Measurements from ENCODE around the gene GCSAM.

The GCSAM gene

GRCh38 chr3:112127522-112128494 lies 5.2 kb downstream of the GCSAM start:
- Histone ChIP-seq H3K27me3 (ENCODE audit: control insufficient read depth in 3 of 3, insufficient read depth in 3 of 3, low read depth in 1 of 3, low read length in 3 of 3) (no peaks in the 10 kb centered on the region), H2BK120ac (ENCODE audit: low read depth, low read length) (no peak overlapping the region), H3K4me2 (ENCODE audit: insufficient read depth, low read length, poor library complexity, severe bottlenecking) (no peak overlapping the region), H3K36me3 (replicated peaks in 1 of 2; ENCODE audit: control insufficient read depth in 2 of 2, insufficient read depth in 2 of 2, low read length in 2 of 2) (no peaks in the 10 kb centered on the region), H3K79me1 (ENCODE audit: low read depth, low read length) (no peaks in the 10 kb centered on the region), H3K18ac (ENCODE audit: low read length) (no peak overlapping the region), H3K9ac (ENCODE audit: low read depth, low read length, poor library complexity) (no peak overlapping the region), H3K27ac (replicated peaks; ENCODE audit: low read length) (no peak overlapping the region), H2BK5ac (ENCODE audit: low read length) (no peak overlapping the region), H3K9me3 (replicated peaks in 1 of 2; ENCODE audit: control insufficient read depth in 2 of 2, insufficient read depth in 1 of 2, low read depth in 1 of 2, low read length in 2 of 2) (no peaks in the 10 kb centered on the region), H2BK12ac (ENCODE audit: low read length) (no peak overlapping the region), H2AK5ac (ENCODE audit: low read depth, low read length) (no peak overlapping the region), H3K4me1 (ENCODE audit: control insufficient read depth in 2 of 2, insufficient read depth in 1 of 2, low read depth in 1 of 2, low read length in 2 of 2) (peaks cover 18 to 19% of the 10 kb centered on the region in 2 donors), H4K91ac (ENCODE audit: low read depth, low read length, poor library complexity) (no peak overlapping the region), H4K8ac (ENCODE audit: low read depth, low read length) (no peak overlapping the region), H3K14ac (ENCODE audit: low read length) (no peak overlapping the region), H2BK15ac (ENCODE audit: low read length) (no peak overlapping the region), H3K4me3 (ENCODE audit: low read length in 2 of 2) (no peak overlapping the region), H3K23ac (ENCODE audit: low read depth, low read length, poor library complexity) (no peak overlapping the region), H3K4ac (ENCODE audit: low read length) (no peak overlapping the region), H2AFZ (ENCODE audit: low read length) (no peak overlapping the region)
- DNase-seq (ENCODE audit: low spot score) = no peak
- no CpG with 5 or more reads among the region's 10 CpGs for WGBS, 2 donors (ENCODE audit: extremely low coverage in 2 of 2, insufficient read length in 2 of 2, insufficient replicate concordance in 1 of 2)

GRCh38 chr3:112126511-112126911 lies 6.5 kb downstream of the GCSAM start:
- Histone ChIP-seq H3K27me3 (ENCODE audit: control insufficient read depth in 3 of 3, insufficient read depth in 3 of 3, low read depth in 1 of 3, low read length in 3 of 3) (no peaks in the 10 kb centered on the region), H2BK5ac (ENCODE audit: low read length) (no peak overlapping the region), H3K14ac (ENCODE audit: low read length) (no peak overlapping the region), H2AK5ac (ENCODE audit: low read depth, low read length) (no peak overlapping the region), H2BK120ac (ENCODE audit: low read depth, low read length) (no peak overlapping the region), H2BK15ac (ENCODE audit: low read length) (no peak overlapping the region), H3K79me1 (ENCODE audit: low read depth, low read length) (no peaks in the 10 kb centered on the region), H3K4me1 (ENCODE audit: control insufficient read depth in 2 of 2, insufficient read depth in 1 of 2, low read depth in 1 of 2, low read length in 2 of 2) (peaks cover 18 to 19% of the 10 kb centered on the region in 2 donors), H4K91ac (ENCODE audit: low read depth, low read length, poor library complexity) (no peak overlapping the region), H3K4ac (ENCODE audit: low read length) (no peak overlapping the region), H3K23ac (ENCODE audit: low read depth, low read length, poor library complexity) (no peak overlapping the region), H3K4me3 (ENCODE audit: low read length in 2 of 2) (no peak overlapping the region), H4K8ac (ENCODE audit: low read depth, low read length) (no peak overlapping the region), H3K27ac (replicated peaks; ENCODE audit: low read length) (peak overlapping the region; percentile 38), H3K4me2 (ENCODE audit: insufficient read depth, low read length, poor library complexity, severe bottlenecking) (no peak overlapping the region), H3K36me3 (replicated peaks in 1 of 2; ENCODE audit: control insufficient read depth in 2 of 2, insufficient read depth in 2 of 2, low read length in 2 of 2) (no peaks in the 10 kb centered on the region), H2BK12ac (ENCODE audit: low read length) (no peak overlapping the region), H2AFZ (ENCODE audit: low read length) (peak overlapping the region; percentile 33), H3K9me3 (replicated peaks in 1 of 2; ENCODE audit: control insufficient read depth in 2 of 2, insufficient read depth in 1 of 2, low read depth in 1 of 2, low read length in 2 of 2) (no peaks in the 10 kb centered on the region), H3K9ac (ENCODE audit: low read depth, low read length, poor library complexity) (no peak overlapping the region), H3K18ac (ENCODE audit: low read length) (no peak overlapping the region)
- peak; percentile 20 for DNase-seq (ENCODE audit: low spot score)
- WGBS, 2 donors (ENCODE audit: extremely low coverage in 2 of 2, insufficient read length in 2 of 2, insufficient replicate concordance in 1 of 2) = no CpG with 5 or more reads among the region's 1 CpG

DNA sequence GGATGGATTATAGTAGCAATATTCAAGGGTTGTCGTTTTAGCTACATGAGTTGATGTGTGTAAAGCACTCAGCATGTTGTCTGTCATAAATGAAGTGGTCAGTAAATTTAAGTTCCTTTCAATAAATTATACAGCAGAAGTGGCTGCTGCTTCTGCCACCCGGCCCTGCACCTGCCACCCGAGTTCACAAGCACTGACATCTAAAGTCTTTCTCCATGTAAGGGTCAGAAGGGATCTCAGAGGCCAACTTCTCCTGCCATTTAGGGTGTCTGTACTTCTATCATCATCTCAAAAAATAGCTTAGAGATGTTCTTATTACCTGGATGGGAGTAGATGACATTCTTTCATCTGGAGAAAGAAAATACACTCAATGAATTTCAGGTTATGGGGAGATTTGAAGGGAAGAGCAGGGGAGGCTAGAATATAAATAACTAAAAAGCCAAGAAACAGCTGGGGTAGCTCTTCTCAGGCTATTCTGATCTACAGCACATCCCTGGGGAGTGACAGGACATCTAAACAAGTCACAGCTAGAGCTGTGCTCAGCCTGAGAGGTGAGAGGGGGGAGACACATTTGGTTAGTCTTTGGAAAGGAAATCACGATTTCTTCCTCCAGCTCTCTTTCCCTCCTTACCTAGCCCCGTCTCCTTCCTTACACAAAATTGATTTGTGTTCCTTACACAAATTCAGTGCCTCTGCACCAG lies 8.0 kb downstream of the GCSAM start:
- Histone ChIP-seq H3K9me3 (replicated peaks in 1 of 2; ENCODE audit: control insufficient read depth in 2 of 2, insufficient read depth in 1 of 2, low read depth in 1 of 2, low read length in 2 of 2) (no peaks in the 10 kb centered on the region), H3K14ac (ENCODE audit: low read length) (no peak overlapping the region), H3K9ac (ENCODE audit: low read depth, low read length, poor library complexity) (no peak overlapping the region), H3K4me3 (ENCODE audit: low read length in 2 of 2) (no peak overlapping the region), H2BK120ac (ENCODE audit: low read depth, low read length) (no peak overlapping the region), H2AK5ac (ENCODE audit: low read depth, low read length) (no peak overlapping the region), H4K8ac (ENCODE audit: low read depth, low read length) (no peak overlapping the region), H4K91ac (ENCODE audit: low read depth, low read length, poor library complexity) (no peak overlapping the region), H3K4ac (ENCODE audit: low read length) (no peak overlapping the region), H3K79me1 (ENCODE audit: low read depth, low read length) (no peaks in the 10 kb centered on the region), H3K4me1 (ENCODE audit: control insufficient read depth in 2 of 2, insufficient read depth in 1 of 2, low read depth in 1 of 2, low read length in 2 of 2) (peaks cover 18 to 19% of the 10 kb centered on the region in 2 donors), H3K4me2 (ENCODE audit: insufficient read depth, low read length, poor library complexity, severe bottlenecking) (no peak overlapping the region), H2AFZ (ENCODE audit: low read length) (peak overlapping the region; percentile 9), H3K36me3 (replicated peaks in 1 of 2; ENCODE audit: control insufficient read depth in 2 of 2, insufficient read depth in 2 of 2, low read length in 2 of 2) (no peaks in the 10 kb centered on the region), H3K18ac (ENCODE audit: low read length) (no peak overlapping the region), H2BK12ac (ENCODE audit: low read length) (peak overlapping the region; percentile 19), H3K27ac (replicated peaks; ENCODE audit: low read length) (no peak overlapping the region), H2BK5ac (ENCODE audit: low read length) (no peak overlapping the region), H2BK15ac (ENCODE audit: low read length) (no peak overlapping the region), H3K23ac (ENCODE audit: low read depth, low read length, poor library complexity) (no peak overlapping the region), H3K27me3 (ENCODE audit: control insufficient read depth in 3 of 3, insufficient read depth in 3 of 3, low read depth in 1 of 3, low read length in 3 of 3) (no peaks in the 10 kb centered on the region)
- DNase-seq (ENCODE audit: low spot score) = no peak
- WGBS, 2 donors (ENCODE audit: extremely low coverage in 2 of 2, insufficient read length in 2 of 2, insufficient replicate concordance in 1 of 2) = no CpG with 5 or more reads among the region's 5 CpGs

- H2AFZ ChIP-seq (ENCODE audit: low read length) = no peak overlapping the region
- H3K18ac ChIP-seq (ENCODE audit: low read length) = no peak overlapping the region
- H3K36me3 ChIP-seq (replicated peaks in 1 of 2; ENCODE audit: control insufficient read depth in 2 of 2, insufficient read depth in 2 of 2, low read length in 2 of 2) = no peaks in the 10 kb centered on the region
- H2BK15ac ChIP-seq (ENCODE audit: low read length) = no peak overlapping the region
- no CpG with 5 or more reads among the region's 2 CpGs for WGBS, 2 donors (ENCODE audit: extremely low coverage in 2 of 2, insufficient read length in 2 of 2, insufficient replicate concordance in 1 of 2)
- no peaks in the 10 kb centered on the region for H3K27me3 ChIP-seq (ENCODE audit: control insufficient read depth in 3 of 3, insufficient read depth in 3 of 3, low read depth in 1 of 3, low read length in 3 of 3)
- H2BK5ac ChIP-seq (ENCODE audit: low read length) = no peak overlapping the region
- no peak overlapping the region for H3K9ac ChIP-seq (ENCODE audit: low read depth, low read length, poor library complexity)
- no peak overlapping the region for H2BK12ac ChIP-seq (ENCODE audit: low read length)
- H3K23ac ChIP-seq (ENCODE audit: low read depth, low read length, poor library complexity) = no peak overlapping the region
- H3K4ac ChIP-seq (ENCODE audit: low read length) = no peak overlapping the region
- peaks cover 5 to 16% of the 10 kb centered on the region in 2 donors for H3K4me1 ChIP-seq (ENCODE audit: control insufficient read depth in 2 of 2, insufficient read depth in 1 of 2, low read depth in 1 of 2, low read length in 2 of 2)
- H2AK5ac ChIP-seq (ENCODE audit: low read depth, low read length) = no peak overlapping the region
- no peak overlapping the region for H3K4me3 ChIP-seq (ENCODE audit: low read length in 2 of 2)
- no peaks in the 10 kb centered on the region for H3K9me3 ChIP-seq (replicated peaks in 1 of 2; ENCODE audit: control insufficient read depth in 2 of 2, insufficient read depth in 1 of 2, low read depth in 1 of 2, low read length in 2 of 2)
- DNase-seq (ENCODE audit: low spot score) = no peak
- no peak overlapping the region for H3K4me2 ChIP-seq (ENCODE audit: insufficient read depth, low read length, poor library complexity, severe bottlenecking)
- H4K8ac ChIP-seq (ENCODE audit: low read depth, low read length) = no peak overlapping the region
- H3K79me1 ChIP-seq (ENCODE audit: low read depth, low read length) = no peaks in the 10 kb centered on the region
- no peak overlapping the region for H3K27ac ChIP-seq (replicated peaks; ENCODE audit: low read length)
- no peak overlapping the region for H4K91ac ChIP-seq (ENCODE audit: low read depth, low read length, poor library complexity)
- no peak overlapping the region for H3K14ac ChIP-seq (ENCODE audit: low read length)
- H2BK120ac ChIP-seq (ENCODE audit: low read depth, low read length) = no peak overlapping the region
These were observed 9.5 kb downstream of the GCSAM start for GRCh38 chr3:112123548-112123947.
